Breast epithelium (tissue), 4 donors: Measurements from ENCODE around the gene CLEC4G. TPM values are rescaled to one million over a fixed set of nuclear protein-coding genes. Genes with fewer than 3 reads are reported as not detected.

Experiments used
- DNase-seq, 2 donors: peaks; one replicate each; pipeline ENCODE4 v3.0.0-alpha.2; 2019; ENCODE audit warnings: low spot score in 2 of 2
- H3K27ac ChIP-seq, 2 donors: fragments of 200-600 bp; sonication (generic) in 1 of 2; one replicate each; pipeline ENCODE4 v1.5.1; 2016 to 2019; ENCODE audit warnings: mild to moderate bottlenecking in 1 of 2
- H3K27me3 ChIP-seq, 2 donors: fragments of 200-600 bp; sonication (generic) in 1 of 2; one replicate each; pipeline versions ENCODE4 v1.5.1 to v1.6.0; 2017 to 2019; ENCODE audit warnings: control low read depth in 1 of 2, mild to moderate bottlenecking in 1 of 2
- H3K36me3 ChIP-seq: fragments of 200-600 bp; one replicate; pipeline ENCODE4 v1.5.1; 2019
- H3K4me1 ChIP-seq, 2 donors: fragments of 200-600 bp; sonication (generic); one replicate each; pipeline ENCODE4 v1.5.1; 2016 to 2019; ENCODE audit warnings: control low read depth in 1 of 2
- H3K4me3 ChIP-seq, 3 donors: fragments of 200-600 bp; sonication (generic); 1 replicate in 2 of 3; 2 replicates in 1 of 3; pipeline ENCODE4 v1.5.1; 2016 to 2019; ENCODE audit warnings: mild to moderate bottlenecking in 3 of 3, moderate library complexity in 2 of 3
- H3K9me3 ChIP-seq, 2 donors: fragments of 200-600 bp; sonication (generic) in 1 of 2; one replicate each; pipeline ENCODE4 v1.5.1; 2016 to 2019; ENCODE audit warnings: control low read depth in 1 of 2
- POLR2A ChIP-seq: fragments of 450-650 bp; IDR thresholded peaks from one replicate; pipeline ENCODE4 v1.6.1; 2016; ENCODE audit warnings: antibody characterized with exemption, mild to moderate bottlenecking, moderate library complexity
- POLR2AphosphoS5 ChIP-seq, 3 donors: sonication (generic); formaldehyde crosslinking; IDR thresholded peaks; one replicate each; pipeline ENCODE4 v1.6.1; 2017; ENCODE audit warnings: antibody characterized with exemption in 3 of 3
- intact Hi-C: fragments of 100-400 bp; cut with DNase I; formaldehyde crosslinking; loops from one replicate; pipeline ENCODE4 v1.15.1; 2023; ENCODE audit warnings: low total_unique reads
- total RNA-seq, 3 donors: library from RNA; depleted of rRNA; stranded (reverse); fragments of >200 nt; gene quantifications; one replicate each; pipeline ENCODE4 v1.1.0, GENCODE V29; 2016
- TF ChIP-seq, protein P1 (sequence below), 3 donors: fragments of 450-650 bp; IDR thresholded peaks; one replicate each; pipeline ENCODE4 v1.5.1; 2016 to 2017; ENCODE audit warnings: antibody characterized with exemption in 3 of 3, mild to moderate bottlenecking in 3 of 3, moderate library complexity in 3 of 3

The CLEC4G gene
- total RNA-seq, 3 donors from 2014 or later, result 1.3 to 3.7 TPM; not detected in 1

DNA sequence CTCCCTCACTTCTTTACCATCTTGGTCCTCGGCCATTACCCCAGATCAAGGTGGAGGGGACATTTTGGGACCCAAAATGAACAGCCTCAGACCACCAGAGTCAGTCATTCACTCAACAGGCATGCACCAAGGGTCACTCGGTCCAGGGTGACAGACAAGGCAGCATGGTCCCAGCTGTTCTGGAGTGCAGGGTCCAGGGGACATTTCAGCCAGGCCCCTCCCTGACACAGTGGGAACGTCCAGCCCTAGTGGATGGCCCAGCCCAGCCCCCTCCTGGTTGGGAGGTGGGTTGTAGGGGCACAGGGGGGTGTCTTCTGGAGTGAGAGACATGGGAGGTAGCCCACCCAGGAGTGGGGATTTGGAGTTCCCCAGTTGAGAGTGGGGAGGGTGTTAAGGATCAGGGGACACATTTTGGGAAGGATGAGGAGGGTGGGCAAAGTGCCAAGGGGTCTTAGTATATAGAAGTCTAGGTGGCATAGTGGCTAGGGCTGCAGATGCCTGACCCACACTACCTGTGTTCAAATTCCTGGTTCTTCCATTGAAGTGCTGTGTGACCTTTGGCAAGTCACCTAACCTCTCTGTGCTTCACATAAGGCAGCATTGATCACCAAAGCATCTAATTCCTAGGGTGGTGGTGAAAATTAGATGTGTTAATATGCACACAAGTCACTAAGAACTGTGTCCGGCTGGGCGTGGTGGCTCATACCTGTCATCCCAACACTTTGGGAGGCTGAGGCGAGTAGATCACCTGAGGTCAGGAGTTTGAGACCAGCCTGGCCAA lies 27.4 kb downstream of the CLEC4G start:
- TF ChIP-seq POLR2AphosphoS5 (IDR thresholded peaks at IDR 0.05) (no peak), POLR2A (no peak)
- TF ChIP-seq, protein P1, sequence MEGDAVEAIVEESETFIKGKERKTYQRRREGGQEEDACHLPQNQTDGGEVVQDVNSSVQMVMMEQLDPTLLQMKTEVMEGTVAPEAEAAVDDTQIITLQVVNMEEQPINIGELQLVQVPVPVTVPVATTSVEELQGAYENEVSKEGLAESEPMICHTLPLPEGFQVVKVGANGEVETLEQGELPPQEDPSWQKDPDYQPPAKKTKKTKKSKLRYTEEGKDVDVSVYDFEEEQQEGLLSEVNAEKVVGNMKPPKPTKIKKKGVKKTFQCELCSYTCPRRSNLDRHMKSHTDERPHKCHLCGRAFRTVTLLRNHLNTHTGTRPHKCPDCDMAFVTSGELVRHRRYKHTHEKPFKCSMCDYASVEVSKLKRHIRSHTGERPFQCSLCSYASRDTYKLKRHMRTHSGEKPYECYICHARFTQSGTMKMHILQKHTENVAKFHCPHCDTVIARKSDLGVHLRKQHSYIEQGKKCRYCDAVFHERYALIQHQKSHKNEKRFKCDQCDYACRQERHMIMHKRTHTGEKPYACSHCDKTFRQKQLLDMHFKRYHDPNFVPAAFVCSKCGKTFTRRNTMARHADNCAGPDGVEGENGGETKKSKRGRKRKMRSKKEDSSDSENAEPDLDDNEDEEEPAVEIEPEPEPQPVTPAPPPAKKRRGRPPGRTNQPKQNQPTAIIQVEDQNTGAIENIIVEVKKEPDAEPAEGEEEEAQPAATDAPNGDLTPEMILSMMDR (IDR thresholded peaks at IDR 0.05), result no peak
- peaks cover 0 to 30% of the 10 kb centered on the region in 2 donors for H3K27me3 ChIP-seq
- no peaks in the 10 kb centered on the region for H3K36me3 ChIP-seq

DNA sequence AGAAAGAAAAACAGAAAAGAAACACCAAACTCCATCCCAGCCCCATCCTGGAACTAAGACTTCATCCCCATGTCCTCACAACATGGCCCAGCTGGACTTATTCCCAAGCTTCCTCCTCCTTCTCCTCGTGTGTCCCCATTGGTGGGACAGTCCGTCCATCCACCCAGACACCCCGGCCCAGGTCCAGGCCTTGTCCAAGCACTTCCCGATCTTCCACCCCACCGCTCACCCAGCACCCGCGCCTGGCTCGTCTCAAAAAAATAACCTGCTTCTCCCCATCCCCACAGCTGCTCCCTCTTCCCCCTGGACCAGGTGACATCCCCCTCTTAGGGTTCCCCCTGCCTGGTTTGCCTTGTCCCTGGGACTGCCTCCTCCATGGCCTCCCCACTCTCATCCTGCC lies 28.6 kb downstream of the CLEC4G start:
- Histone ChIP-seq H3K4me3 (no peak overlapping the region), H3K27ac (no peak overlapping the region), H3K9me3 (no peaks in the 10 kb centered on the region), H3K4me1 (no peaks in the 10 kb centered on the region), H3K27me3 (peaks cover 0 to 40% of the 10 kb centered on the region in 2 donors), H3K36me3 (no peaks in the 10 kb centered on the region)
- TF ChIP-seq, protein P1 (IDR thresholded peaks at IDR 0.05), result no peak
- TF ChIP-seq POLR2A (no peak), POLR2AphosphoS5 (IDR thresholded peaks at IDR 0.05) (no peak)
- intact Hi-C loops, result no loop called here
- no peak for DNase-seq

More for the DNA sequence above, 27.4 kb downstream of the CLEC4G start:
- no peak overlapping the region for H3K4me3 ChIP-seq
- no peak overlapping the region for H3K27ac ChIP-seq
- no peaks in the 10 kb centered on the region for H3K9me3 ChIP-seq
- DNase-seq, result no peak
- no peaks in the 10 kb centered on the region for H3K4me1 ChIP-seq
- intact Hi-C loops, result no loop called here

DNA sequence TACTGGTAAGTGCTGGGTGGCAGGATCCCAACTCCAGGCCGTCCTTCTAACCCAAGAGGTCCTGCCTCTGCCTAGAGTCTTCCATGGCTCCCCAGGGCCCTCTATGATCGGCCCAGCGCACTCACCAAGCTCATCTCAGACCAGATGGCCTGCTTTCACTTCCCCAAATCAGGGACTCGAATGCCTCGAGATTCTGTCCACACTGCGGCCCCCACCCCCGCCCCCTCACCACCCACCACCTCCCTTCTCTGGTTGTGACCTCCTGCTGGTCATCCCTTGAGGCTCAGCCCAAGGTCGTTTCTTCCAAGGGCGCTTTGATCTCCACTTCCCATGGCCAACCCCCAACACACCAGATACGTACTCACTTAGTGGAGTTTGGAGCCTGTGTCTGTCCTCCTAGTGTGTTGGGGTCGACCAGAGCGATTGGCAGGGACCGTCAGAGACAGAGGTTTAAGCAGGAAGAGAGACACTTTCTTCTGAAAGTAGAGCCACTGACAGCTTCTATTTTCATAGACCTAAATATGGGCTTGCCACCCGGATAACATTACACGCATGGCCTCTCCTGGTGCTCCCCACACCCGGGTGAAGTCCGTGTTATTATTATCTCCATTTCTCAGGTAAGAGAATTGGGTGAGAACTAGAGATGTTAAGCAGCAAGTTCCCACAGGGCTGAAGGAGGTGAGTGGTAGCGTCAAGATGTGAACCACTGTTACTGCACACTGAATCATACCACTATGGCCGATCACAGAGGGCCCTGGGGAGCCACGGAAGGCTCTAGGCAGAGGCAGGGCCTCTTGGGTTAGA lies 30.1 kb downstream of the CLEC4G start, which contains the start of gene FCER2:
TSS of gene FCER2 (minus strand) at position 478 of the 804 bp plus-strand sequence. CDS start 2,371 bp downstream, outside the sequence.
- H3K36me3 ChIP-seq, result no peaks in the 10 kb centered on the region
- H3K4me3 ChIP-seq, result no peak within 1 kb of the TSS
- no peak for DNase-seq
- TF ChIP-seq POLR2A, result no peak
- no peak for TF ChIP-seq POLR2AphosphoS5 (IDR thresholded peaks at IDR 0.05)
- TF ChIP-seq, protein P1 (IDR thresholded peaks at IDR 0.05), result no peak
- peaks cover 0 to 55% of the 10 kb centered on the region in 2 donors for H3K27me3 ChIP-seq
- no peaks in the 10 kb centered on the region for H3K9me3 ChIP-seq
- intact Hi-C loops, result no loop called here
- no peak within 1 kb of the TSS for H3K27ac ChIP-seq
- no peaks in the 10 kb centered on the region for H3K4me1 ChIP-seq

DNA sequence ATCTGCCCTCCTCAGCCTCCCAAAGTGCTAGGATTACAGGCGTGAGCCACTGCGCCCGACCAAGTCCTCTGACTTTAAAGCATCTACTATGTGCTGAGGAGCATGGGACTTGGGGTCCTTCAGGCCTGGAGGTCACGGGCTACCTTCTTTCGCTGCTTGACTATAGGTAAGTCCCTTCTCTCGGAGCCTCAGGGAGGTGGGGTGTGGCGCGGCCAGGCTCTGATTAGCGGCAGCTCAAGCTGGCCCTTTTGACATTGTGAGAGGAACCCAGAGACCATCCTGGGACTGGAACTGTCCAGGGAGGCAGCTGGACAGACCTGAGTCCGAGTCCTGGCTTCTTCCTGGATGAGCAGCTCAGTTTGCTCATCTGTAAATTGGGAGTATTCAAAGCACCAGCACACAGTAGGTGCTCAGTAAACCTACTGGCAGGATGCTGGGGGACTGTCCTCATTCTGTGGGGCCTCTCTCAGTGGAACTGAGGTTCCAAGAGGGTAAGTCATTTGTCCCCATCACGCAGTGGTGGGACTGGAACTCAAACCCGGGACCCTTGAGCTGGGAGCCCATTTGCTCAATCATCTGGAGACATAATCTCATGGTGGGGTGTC lies 30.8 kb downstream of the CLEC4G start:
- no peaks in the 10 kb centered on the region for H3K9me3 ChIP-seq
- H3K27me3 ChIP-seq, result peaks cover 0 to 58% of the 10 kb centered on the region in 2 donors
- no peaks in the 10 kb centered on the region for H3K36me3 ChIP-seq
- no peak overlapping the region for H3K4me3 ChIP-seq
- no peak for DNase-seq
- intact Hi-C loops, result no loop called here
- no peaks in the 10 kb centered on the region for H3K4me1 ChIP-seq
- TF ChIP-seq POLR2A, result no peak
- TF ChIP-seq, protein P1 (IDR thresholded peaks at IDR 0.05), result no peak
- TF ChIP-seq POLR2AphosphoS5 (IDR thresholded peaks at IDR 0.05), result no peak
- H3K27ac ChIP-seq, result no peak overlapping the region
